ENCODE results near the gene MLH3.
A peak's percentile ranks its signal among the peaks of the same experiment; 100 is the strongest.

The MLH3 gene

DNA sequence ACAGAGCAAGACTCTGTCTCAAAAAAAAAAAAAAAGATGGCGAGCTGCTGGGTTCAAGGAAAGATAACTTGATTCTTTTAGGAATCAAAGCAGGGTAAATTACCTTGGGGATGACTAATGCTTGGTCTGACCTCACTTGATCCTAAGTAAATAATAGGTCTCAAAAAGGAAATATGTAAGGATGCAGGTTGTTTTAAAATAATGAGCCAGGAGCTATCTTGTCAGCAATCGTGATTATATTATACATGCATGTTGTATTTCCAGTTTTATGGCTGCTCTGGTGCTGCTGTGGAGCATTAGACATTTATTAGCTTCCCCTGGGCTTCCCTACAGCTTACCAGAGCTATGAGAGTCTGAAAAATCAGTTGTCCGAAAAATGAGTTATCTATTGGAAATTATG, 45.9 kb downstream of the MLH3 start:
- Histone ChIP-seq H3K4me2 (ENCODE audit: insufficient read depth, low read length) (0 out of 2 replicates have a peak overlapping the region, but pooled peaks have one; percentile 5), H2AFZ (ENCODE audit: low read depth, low read length) (no peak overlapping the region), H3K27me3 (ENCODE audit: insufficient read depth, low read length, poor library complexity) (no peaks in the 10 kb centered on the region), H3K9me3 (ENCODE audit: insufficient read depth, low read length, severe bottlenecking) (no peaks in the 10 kb centered on the region), H3K36me3 (ENCODE audit: insufficient read depth, low read length) (peaks cover 69% of the 10 kb centered on the region), H3K9ac (ENCODE audit: low read depth, low read length) (no peak overlapping the region), H3K79me2 (ENCODE audit: insufficient read depth, low read length) (peaks cover 22% of the 10 kb centered on the region), H3K4me1 (ENCODE audit: insufficient read depth, low read length) (peaks cover 30% of the 10 kb centered on the region), H3K27ac (ENCODE audit: low read length) (no peak overlapping the region), H4K20me1 (ENCODE audit: insufficient read depth, low read length) (0 out of 2 replicates have a peak, but pooled peaks cover 3% of the 10 kb centered on the region), H3K4me3 (ENCODE audit: low read depth in 1 of 2, low read length in 2 of 2) (no peak overlapping the region)
- no peak for DNase-seq
- ATAC-seq (ENCODE audit: insufficient read depth, low read depth), result no peak
- TF ChIP-seq EZH2 (IDR thresholded peaks at IDR 0.05; ENCODE audit: borderline replicate concordance, low read depth, low read length, severe bottlenecking) (no peak), CTCF (IDR thresholded peaks at IDR 0.05; ENCODE audit: borderline replicate concordance, extremely low read depth, low read length, poor library complexity, severe bottlenecking) (no peak)

DNA sequence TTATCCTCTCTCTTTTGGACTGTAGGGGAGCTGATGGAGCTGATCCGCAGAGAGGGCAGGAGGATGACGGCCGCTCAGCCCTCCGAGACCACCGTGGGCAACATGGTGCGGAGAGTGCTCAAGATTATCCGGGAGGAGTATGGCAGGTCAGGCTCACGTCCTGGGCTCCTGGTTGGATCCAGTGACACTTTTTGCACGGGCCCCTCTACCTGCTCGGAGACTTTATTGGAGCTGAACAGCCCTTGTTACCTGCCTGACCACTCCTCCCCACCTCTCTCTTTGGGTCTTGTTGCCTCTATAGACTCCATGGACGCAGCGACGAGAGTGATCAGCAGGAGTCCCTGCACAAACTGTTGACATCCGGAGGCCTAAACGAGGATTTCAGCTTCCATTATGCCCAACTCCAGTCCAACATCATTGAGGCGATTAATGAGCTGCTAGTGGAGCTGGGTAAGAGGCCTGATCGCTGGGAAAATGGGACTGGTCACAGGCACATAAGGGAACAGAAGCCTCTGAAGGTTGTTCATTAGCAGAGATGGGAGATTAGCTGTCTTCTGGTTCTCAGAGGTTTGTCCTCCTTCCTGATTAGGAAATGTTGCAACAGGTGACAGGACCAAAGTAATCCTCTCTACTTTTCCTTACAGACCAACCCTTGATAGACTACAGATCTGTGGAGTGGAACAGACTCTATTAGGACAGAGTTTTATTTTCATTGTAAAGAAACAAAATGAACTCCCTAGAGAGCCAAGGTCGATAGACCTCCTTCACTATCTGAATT, 47.8 kb downstream of the MLH3 start:
- no peak for TF ChIP-seq CTCF (IDR thresholded peaks at IDR 0.05; ENCODE audit: borderline replicate concordance, extremely low read depth, low read length, poor library complexity, severe bottlenecking)
- no peak for TF ChIP-seq EZH2 (IDR thresholded peaks at IDR 0.05; ENCODE audit: borderline replicate concordance, low read depth, low read length, severe bottlenecking)
- Histone ChIP-seq H3K79me2 (ENCODE audit: insufficient read depth, low read length) (peaks cover 22% of the 10 kb centered on the region), H3K27me3 (ENCODE audit: insufficient read depth, low read length, poor library complexity) (no peaks in the 10 kb centered on the region)

GRCh38 chr14:75002392-75003249, 48.6 kb downstream of the MLH3 start, which contains the start of gene EIF2B2:
EIF2B2 (plus strand) TSS chr14:75002921; CDS start chr14:75002991, 70 bp downstream.
- TF ChIP-seq EZH2 (IDR thresholded peaks at IDR 0.05; ENCODE audit: borderline replicate concordance, low read depth, low read length, severe bottlenecking) (no peak), CTCF (IDR thresholded peaks at IDR 0.05; ENCODE audit: borderline replicate concordance, extremely low read depth, low read length, poor library complexity, severe bottlenecking) (peak; percentile 18)
- 0 out of 2 replicates have a peak, but pooled peaks cover 3% of the 10 kb centered on the region for H4K20me1 ChIP-seq (ENCODE audit: insufficient read depth, low read length)
- H3K4me1 ChIP-seq (ENCODE audit: insufficient read depth, low read length), result peaks cover 30% of the 10 kb centered on the region
- H2AFZ ChIP-seq (ENCODE audit: low read depth, low read length), result peak within 1 kb of the TSS; percentile 96
- peak within 1 kb of the TSS; percentile 95 to 97; a peak in 3 of 4 replicates for H3K4me3 ChIP-seq (ENCODE audit: low read depth in 1 of 2, low read length in 2 of 2)
- peak within 1 kb of the TSS; percentile 87 for H3K27ac ChIP-seq (ENCODE audit: low read length)
- H3K9me3 ChIP-seq (ENCODE audit: insufficient read depth, low read length, severe bottlenecking), result no peaks in the 10 kb centered on the region
- ATAC-seq (ENCODE audit: insufficient read depth, low read depth), result peak; percentile 96
- H3K4me2 ChIP-seq (ENCODE audit: insufficient read depth, low read length), result peak within 1 kb of the TSS; percentile 95
- peaks cover 22% of the 10 kb centered on the region for H3K79me2 ChIP-seq (ENCODE audit: insufficient read depth, low read length)
- DNase-seq, result peak; percentile 99
- peaks cover 42% of the 10 kb centered on the region for H3K36me3 ChIP-seq (ENCODE audit: insufficient read depth, low read length)
- no peaks in the 10 kb centered on the region for H3K27me3 ChIP-seq (ENCODE audit: insufficient read depth, low read length, poor library complexity)
- H3K9ac ChIP-seq (ENCODE audit: low read depth, low read length), result peak within 1 kb of the TSS; percentile 84

More for the DNA sequence above, 47.8 kb downstream of the MLH3 start:
- DNase-seq, result no peak
- peak overlapping the region; percentile 95 to 97; a peak in 3 of 4 replicates for H3K4me3 ChIP-seq (ENCODE audit: low read depth in 1 of 2, low read length in 2 of 2)
- H3K36me3 ChIP-seq (ENCODE audit: insufficient read depth, low read length), result peaks cover 50% of the 10 kb centered on the region
- peak overlapping the region; percentile 84 for H3K9ac ChIP-seq (ENCODE audit: low read depth, low read length)
- no peaks in the 10 kb centered on the region for H3K9me3 ChIP-seq (ENCODE audit: insufficient read depth, low read length, severe bottlenecking)
- no peak for ATAC-seq (ENCODE audit: insufficient read depth, low read depth)
- 0 out of 2 replicates have a peak, but pooled peaks cover 3% of the 10 kb centered on the region for H4K20me1 ChIP-seq (ENCODE audit: insufficient read depth, low read length)
- peak overlapping the region; percentile 96 for H2AFZ ChIP-seq (ENCODE audit: low read depth, low read length)
- H3K4me2 ChIP-seq (ENCODE audit: insufficient read depth, low read length), result peak overlapping the region; percentile 95
- peak overlapping the region; percentile 87 for H3K27ac ChIP-seq (ENCODE audit: low read length)
- H3K4me1 ChIP-seq (ENCODE audit: insufficient read depth, low read length), result peaks cover 30% of the 10 kb centered on the region
